Measurements from ENCODE around the gene KMO.

DNA sequence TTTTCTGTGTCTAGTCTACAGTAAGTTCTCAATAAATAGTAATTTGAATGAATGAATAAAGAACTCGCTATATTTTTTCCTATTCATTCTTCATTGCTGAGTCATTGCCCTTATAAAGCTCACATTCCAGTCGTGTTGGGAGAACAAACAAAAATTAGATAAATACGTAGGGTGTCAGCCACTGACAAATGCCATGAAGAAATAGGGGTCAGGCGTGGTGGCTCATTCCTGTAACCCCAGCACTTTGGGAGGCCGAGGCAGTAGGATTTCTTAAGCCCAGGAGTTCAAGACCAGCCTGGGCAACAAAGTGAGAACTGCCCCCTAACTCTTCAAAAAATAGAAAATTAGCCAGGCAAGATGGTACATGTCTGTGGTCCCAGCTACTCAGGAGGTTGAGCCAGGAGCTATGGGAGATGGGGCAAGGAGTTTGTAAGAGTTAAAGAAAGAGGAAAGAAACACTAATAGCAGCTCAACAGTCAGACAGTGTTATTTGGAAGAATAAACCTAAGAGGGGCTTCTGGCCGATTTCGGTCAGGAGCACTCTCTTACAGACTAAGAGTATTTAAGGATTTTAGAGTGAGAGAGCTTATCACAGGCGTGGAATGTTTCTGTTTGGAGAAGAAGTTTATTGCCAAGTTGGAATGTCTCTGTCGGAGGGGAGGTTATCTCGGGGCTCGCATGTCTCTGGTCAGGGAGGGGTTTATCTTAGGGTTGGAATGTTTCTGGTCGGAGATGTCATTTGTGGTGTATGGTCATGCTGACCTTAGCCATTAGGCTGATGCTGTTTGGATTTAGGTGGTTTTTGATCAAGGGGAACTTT lies 109.8 kb downstream of the KMO start:
- no peak for TF ChIP-seq REST (IDR thresholded peaks at IDR 0.05; ENCODE audit: unreplicated experiment)
- no peak for TF ChIP-seq ZNF114 (CRISPR knock-in tag; IDR thresholded peaks at IDR 0.05)
- TF ChIP-seq EZH2 (IDR thresholded peaks at IDR 0.05; ENCODE audit: low read depth, unreplicated experiment), result no peak
- TF ChIP-seq CTCF (conservative IDR thresholded peaks at IDR 0.05; ENCODE audit: low read depth in 2 of 2), result no peak
- TF ChIP-seq JUNB (IDR thresholded peaks at IDR 0.05; ENCODE audit: unreplicated experiment), result no peak
- no peak for TF ChIP-seq POLR2AphosphoS5 (IDR thresholded peaks at IDR 0.05; ENCODE audit: low read depth)
- TF ChIP-seq EZH2phosphoT487 (IDR thresholded peaks at IDR 0.05; ENCODE audit: unreplicated experiment), result no peak
- TF ChIP-seq NANOG (IDR thresholded peaks at IDR 0.05; ENCODE audit: borderline replicate concordance), result no peak
- TF ChIP-seq CREB1 (CRISPR knock-in tag; IDR thresholded peaks at IDR 0.05; ENCODE audit: low read depth), result no peak
- no peak for TF ChIP-seq ZNF331 (CRISPR knock-in tag; IDR thresholded peaks at IDR 0.05; ENCODE audit: low read depth)
- no peak for TF ChIP-seq ETS1 (IDR thresholded peaks at IDR 0.05)
- no peak for TF ChIP-seq STAT1 (IDR thresholded peaks at IDR 0.05; ENCODE audit: unreplicated experiment)
- TF ChIP-seq ZNF462 (CRISPR knock-in tag; IDR thresholded peaks at IDR 0.05), result no peak

Data from GM23338 (cell line).